GM18858 (cell line): ENCODE measurements around the gene MMAA.

Source experiments
- ATAC-seq: cut with Tn5 transposase; IDR thresholded peaks from one replicate; pipeline ENCODE4 v1.9.1; 2021; ENCODE audit not compliant: unreplicated experiment

Gene MMAA

DNA sequence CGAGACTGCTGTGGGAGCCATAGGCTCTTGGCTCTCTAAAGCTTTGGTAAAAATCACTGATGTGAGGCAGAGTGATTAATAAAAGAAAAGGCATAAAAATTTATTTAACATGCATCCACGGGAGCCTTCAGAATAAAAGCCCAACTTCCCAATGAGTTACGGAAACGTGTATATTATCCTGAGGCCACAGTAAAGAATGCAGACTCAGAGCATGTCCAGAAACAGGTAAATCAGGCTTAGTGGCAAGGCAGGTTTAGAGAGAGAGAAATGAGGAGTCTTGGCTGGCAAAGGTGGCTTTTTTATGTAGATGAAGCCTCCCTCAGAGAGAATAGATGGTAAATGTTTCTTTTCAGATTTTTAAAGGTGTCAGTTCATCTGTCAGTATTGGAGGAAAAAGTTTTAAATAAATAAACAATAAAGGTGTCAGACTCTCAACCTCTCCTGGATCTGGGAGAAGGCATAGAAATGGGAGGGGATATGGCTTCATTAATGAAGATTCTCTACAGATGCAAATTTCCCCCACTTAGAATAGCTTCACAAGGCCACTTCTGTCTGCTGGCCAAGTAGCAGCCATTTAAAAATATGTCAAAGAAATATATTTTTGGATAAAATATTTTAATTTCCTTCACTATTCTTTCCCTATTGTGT lies 84.8 kb downstream of the MMAA start:
- ATAC-seq = no peak

DNA sequence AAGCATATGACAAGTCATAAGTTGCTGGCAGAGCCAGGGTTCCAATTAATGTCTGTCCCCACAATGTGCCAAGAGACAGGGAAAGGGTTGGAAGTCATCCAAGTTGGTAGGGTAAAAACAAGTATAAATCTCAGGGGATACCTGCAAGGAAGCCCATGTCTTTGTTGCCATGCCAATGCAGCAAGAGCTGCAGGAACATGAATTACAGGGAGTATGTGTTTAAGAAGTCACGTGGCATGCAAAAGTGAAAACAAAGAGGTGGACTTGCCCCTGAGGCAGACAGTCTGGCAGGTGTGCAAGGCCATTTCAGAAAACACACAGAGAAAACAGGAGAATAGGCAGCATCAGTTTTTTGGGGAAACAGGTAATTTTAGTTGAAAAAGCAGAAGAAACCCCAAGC lies 90.2 kb downstream of the MMAA start:
- no peak for ATAC-seq
